ENCODE measurements around the gene TRABD2B. TPM values are rescaled to one million over a fixed set of nuclear protein-coding genes. Genes with fewer than 3 reads are reported as not detected.

The TRABD2B gene
- total RNA-seq, 1 experiment from 2014 or later = 10.3 TPM

DNA sequence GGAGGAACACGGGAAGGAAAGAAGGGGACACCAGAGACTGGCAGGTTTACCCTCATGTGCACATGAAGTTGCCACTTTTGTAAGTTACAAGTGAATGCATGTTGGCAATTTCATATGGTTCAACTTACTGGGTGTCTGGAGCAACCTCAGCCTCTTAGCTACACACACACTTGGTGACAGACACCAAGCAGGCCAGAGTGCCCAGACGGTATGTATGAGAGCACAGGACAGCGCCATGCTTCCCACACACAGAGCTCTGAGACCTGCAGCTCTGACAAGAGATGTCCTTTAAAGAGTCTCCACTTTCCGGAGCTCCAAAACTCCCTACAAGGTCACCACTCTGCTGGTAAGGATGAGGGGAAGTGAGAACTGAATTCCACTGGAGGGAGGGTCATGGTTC, 1.9 kb upstream of the TRABD2B start (continued):
- TF ChIP-seq, protein P1, sequence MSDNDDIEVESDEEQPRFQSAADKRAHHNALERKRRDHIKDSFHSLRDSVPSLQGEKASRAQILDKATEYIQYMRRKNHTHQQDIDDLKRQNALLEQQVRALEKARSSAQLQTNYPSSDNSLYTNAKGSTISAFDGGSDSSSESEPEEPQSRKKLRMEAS (CRISPR knock-in tag; IDR thresholded peaks at IDR 0.05) = no peak

DNA sequence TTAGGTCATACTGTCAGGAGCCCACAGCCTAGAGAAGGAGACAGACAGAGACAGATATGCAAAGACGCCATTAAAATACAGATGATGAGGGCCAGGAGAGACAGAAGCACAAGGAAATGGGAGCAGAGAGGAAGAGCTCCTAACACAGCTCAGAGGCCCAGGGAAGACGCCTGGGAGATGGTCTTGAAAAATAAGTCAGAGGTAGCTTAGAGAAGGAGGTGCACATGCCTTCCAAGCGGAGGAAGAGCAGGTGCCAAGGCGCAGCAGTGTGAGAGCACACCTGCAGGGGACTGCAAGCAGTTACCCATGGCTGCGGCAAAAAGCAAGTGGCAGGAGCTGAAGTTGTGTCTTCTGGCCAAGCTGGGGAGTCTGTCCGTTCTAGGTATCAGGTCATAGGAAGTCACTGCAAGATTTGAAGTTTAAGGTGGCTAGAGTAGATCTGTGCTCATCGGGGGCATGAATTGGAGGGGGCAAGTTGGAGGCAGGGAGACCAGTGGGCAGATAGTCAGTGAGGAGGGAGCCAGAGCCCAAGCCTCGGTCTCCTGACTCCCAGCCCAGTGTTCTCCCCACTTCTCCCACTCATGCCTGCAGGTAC, 1.3 kb upstream of the TRABD2B start:
- TF ChIP-seq RORB (CRISPR knock-in tag; IDR thresholded peaks at IDR 0.05) (no peak), TEAD4 (CRISPR knock-in tag; IDR thresholded peaks at IDR 0.05) (no peak), ELF4 (CRISPR knock-in tag; IDR thresholded peaks at IDR 0.05; ENCODE audit: low read depth) (no peak), MYBL2 (CRISPR knock-in tag; IDR thresholded peaks at IDR 0.05) (no peak), ZBTB21 (CRISPR knock-in tag; IDR thresholded peaks at IDR 0.05; ENCODE audit: borderline replicate concordance) (no peak), FOXP1 (CRISPR knock-in tag; IDR thresholded peaks at IDR 0.05; ENCODE audit: borderline replicate concordance) (no peak), NR3C1 (CRISPR knock-in tag; conservative IDR thresholded peaks at IDR 0.05; ENCODE audit: low read depth) (no peak), CBFB (CRISPR knock-in tag; IDR thresholded peaks at IDR 0.05; ENCODE audit: low read depth) (no peak), CREM (CRISPR knock-in tag; IDR thresholded peaks at IDR 0.05) (no peak), SOX15 (CRISPR knock-in tag; IDR thresholded peaks at IDR 0.05) (no peak)
- TF ChIP-seq, protein P2, sequence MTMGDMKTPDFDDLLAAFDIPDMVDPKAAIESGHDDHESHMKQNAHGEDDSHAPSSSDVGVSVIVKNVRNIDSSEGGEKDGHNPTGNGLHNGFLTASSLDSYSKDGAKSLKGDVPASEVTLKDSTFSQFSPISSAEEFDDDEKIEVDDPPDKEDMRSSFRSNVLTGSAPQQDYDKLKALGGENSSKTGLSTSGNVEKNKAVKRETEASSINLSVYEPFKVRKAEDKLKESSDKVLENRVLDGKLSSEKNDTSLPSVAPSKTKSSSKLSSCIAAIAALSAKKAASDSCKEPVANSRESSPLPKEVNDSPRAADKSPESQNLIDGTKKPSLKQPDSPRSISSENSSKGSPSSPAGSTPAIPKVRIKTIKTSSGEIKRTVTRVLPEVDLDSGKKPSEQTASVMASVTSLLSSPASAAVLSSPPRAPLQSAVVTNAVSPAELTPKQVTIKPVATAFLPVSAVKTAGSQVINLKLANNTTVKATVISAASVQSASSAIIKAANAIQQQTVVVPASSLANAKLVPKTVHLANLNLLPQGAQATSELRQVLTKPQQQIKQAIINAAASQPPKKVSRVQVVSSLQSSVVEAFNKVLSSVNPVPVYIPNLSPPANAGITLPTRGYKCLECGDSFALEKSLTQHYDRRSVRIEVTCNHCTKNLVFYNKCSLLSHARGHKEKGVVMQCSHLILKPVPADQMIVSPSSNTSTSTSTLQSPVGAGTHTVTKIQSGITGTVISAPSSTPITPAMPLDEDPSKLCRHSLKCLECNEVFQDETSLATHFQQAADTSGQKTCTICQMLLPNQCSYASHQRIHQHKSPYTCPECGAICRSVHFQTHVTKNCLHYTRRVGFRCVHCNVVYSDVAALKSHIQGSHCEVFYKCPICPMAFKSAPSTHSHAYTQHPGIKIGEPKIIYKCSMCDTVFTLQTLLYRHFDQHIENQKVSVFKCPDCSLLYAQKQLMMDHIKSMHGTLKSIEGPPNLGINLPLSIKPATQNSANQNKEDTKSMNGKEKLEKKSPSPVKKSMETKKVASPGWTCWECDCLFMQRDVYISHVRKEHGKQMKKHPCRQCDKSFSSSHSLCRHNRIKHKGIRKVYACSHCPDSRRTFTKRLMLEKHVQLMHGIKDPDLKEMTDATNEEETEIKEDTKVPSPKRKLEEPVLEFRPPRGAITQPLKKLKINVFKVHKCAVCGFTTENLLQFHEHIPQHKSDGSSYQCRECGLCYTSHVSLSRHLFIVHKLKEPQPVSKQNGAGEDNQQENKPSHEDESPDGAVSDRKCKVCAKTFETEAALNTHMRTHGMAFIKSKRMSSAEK (CRISPR knock-in tag; IDR thresholded peaks at IDR 0.05; ENCODE audit: borderline replicate concordance) = no peak
- TF ChIP-seq, protein P3, sequence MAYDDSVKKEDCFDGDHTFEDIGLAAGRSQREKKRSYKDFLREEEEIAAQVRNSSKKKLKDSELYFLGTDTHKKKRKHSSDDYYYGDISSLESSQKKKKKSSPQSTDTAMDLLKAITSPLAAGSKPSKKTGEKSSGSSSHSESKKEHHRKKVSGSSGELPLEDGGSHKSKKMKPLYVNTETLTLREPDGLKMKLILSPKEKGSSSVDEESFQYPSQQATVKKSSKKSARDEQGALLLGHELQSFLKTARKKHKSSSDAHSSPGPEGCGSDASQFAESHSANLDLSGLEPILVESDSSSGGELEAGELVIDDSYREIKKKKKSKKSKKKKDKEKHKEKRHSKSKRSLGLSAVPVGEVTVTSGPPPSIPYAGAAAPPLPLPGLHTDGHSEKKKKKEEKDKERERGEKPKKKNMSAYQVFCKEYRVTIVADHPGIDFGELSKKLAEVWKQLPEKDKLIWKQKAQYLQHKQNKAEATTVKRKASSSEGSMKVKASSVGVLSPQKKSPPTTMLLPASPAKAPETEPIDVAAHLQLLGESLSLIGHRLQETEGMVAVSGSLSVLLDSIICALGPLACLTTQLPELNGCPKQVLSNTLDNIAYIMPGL (CRISPR knock-in tag; IDR thresholded peaks at IDR 0.05) = no peak
- TF ChIP-seq, protein P4, sequence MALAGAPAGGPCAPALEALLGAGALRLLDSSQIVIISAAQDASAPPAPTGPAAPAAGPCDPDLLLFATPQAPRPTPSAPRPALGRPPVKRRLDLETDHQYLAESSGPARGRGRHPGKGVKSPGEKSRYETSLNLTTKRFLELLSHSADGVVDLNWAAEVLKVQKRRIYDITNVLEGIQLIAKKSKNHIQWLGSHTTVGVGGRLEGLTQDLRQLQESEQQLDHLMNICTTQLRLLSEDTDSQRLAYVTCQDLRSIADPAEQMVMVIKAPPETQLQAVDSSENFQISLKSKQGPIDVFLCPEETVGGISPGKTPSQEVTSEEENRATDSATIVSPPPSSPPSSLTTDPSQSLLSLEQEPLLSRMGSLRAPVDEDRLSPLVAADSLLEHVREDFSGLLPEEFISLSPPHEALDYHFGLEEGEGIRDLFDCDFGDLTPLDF (CRISPR knock-in tag; IDR thresholded peaks at IDR 0.05) = no peak
- ChIA-PET CTCF (interaction anchor here (0.6 to 5.4 kb wide), 29 partner anchors 9 to 426 kb away, joined by 3 to 78 read pairs (median 5); no protein-coding TSS in a partner anchor), POLR2A (no interaction called here)
- no peak overlapping the region for H3K27ac Mint-ChIP-seq
- no peaks in the 10 kb centered on the region for H3K9me3 Mint-ChIP-seq
- H3K4me1 Mint-ChIP-seq = peaks cover 52% of the 10 kb centered on the region
- H3K36me3 Mint-ChIP-seq = peaks cover 10% of the 10 kb centered on the region; the same call in 1 of the 2 replicates
- H3K4me3 Mint-ChIP-seq = peak overlapping the region; percentile 66; the same call in 1 of the 2 replicates
- peaks cover 32% of the 10 kb centered on the region for H3K27me3 Mint-ChIP-seq (ENCODE audit: low read depth)
- DNase-seq (ENCODE audit: low spot score) (no peak), ATAC-seq (no peak)

DNA sequence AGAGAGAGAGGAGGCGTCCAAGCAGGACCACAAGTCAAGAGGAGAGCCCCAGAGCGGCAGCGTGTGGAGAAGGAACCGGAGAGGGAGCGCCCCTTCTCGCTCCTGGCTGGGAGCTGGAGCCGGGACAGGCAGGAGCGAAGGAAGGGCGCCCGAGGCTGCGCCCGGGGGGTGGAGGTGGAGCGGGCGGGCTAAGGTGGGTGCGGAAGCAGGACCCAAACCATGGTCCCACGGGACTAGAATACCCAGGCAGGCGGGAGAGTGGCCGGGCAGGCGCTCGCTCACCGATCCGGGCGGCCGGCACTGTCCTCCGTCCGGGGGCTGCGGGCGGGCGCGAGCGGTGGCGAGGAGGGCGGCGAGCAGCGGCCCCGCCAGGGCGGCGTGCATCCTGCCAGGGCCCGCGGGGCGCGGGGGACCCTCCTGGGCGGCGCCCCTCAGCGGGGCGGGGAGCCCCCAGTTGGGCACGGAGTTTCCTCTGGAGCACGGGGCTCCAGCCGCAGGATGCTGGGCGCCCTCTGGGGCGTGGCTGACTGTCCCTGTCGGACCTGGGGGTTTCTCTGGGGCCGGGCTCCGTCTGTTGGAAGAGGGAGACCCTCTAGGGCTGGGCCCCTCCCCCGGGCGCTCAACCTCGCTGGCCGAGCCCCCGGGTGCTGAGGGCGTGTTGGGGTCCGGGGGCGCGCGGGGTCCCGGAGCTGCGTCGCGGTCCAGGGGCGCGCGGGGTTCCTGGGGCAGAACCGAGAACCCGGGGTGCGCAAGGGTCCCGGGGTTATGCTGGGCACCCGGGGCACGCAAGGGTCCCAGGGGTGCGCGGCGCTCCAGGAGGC, 569 bp downstream of the TRABD2B start:
- CTCF ChIA-PET = interaction anchor here (0.5 to 5.4 kb wide), 26 partner anchors 10 to 271 kb away, joined by 3 to 78 read pairs (median 8); no protein-coding TSS in a partner anchor
- H3K4me1 Mint-ChIP-seq = peaks cover 58% of the 10 kb centered on the region
- TF ChIP-seq, protein P5, sequence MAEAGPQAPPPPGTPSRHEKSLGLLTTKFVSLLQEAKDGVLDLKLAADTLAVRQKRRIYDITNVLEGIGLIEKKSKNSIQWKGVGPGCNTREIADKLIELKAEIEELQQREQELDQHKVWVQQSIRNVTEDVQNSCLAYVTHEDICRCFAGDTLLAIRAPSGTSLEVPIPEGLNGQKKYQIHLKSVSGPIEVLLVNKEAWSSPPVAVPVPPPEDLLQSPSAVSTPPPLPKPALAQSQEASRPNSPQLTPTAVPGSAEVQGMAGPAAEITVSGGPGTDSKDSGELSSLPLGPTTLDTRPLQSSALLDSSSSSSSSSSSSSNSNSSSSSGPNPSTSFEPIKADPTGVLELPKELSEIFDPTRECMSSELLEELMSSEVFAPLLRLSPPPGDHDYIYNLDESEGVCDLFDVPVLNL (CRISPR knock-in tag; IDR thresholded peaks at IDR 0.05; ENCODE audit: borderline replicate concordance, low read depth) = no peak
- TF ChIP-seq, protein P4 (CRISPR knock-in tag; IDR thresholded peaks at IDR 0.05) = no peak
- TF ChIP-seq NFYB (CRISPR knock-in tag; conservative IDR thresholded peaks at IDR 0.05; ENCODE audit: low read depth) (no peak), ZNF671 (CRISPR knock-in tag; IDR thresholded peaks at IDR 0.05) (no peak), NR3C1 (CRISPR knock-in tag; conservative IDR thresholded peaks at IDR 0.05; ENCODE audit: low read depth) (no peak), MYBL2 (CRISPR knock-in tag; IDR thresholded peaks at IDR 0.05) (0 out of 2 replicates have a peak, but pooled peaks have one; percentile 17), SOX15 (CRISPR knock-in tag; IDR thresholded peaks at IDR 0.05) (no peak)
- TF ChIP-seq, protein P6, sequence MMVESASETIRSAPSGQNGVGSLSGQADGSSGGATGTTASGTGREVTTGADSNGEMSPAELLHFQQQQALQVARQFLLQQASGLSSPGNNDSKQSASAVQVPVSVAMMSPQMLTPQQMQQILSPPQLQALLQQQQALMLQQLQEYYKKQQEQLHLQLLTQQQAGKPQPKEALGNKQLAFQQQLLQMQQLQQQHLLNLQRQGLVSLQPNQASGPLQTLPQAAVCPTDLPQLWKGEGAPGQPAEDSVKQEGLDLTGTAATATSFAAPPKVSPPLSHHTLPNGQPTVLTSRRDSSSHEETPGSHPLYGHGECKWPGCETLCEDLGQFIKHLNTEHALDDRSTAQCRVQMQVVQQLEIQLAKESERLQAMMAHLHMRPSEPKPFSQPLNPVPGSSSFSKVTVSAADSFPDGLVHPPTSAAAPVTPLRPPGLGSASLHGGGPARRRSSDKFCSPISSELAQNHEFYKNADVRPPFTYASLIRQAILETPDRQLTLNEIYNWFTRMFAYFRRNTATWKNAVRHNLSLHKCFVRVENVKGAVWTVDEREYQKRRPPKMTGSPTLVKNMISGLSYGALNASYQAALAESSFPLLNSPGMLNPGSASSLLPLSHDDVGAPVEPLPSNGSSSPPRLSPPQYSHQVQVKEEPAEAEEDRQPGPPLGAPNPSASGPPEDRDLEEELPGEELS (CRISPR knock-in tag; IDR thresholded peaks at IDR 0.05) = no peak

More for the DNA sequence above, 569 bp downstream of the TRABD2B start:
- ATAC-seq = peak; percentile 14
- peaks cover 20% of the 10 kb centered on the region for H3K36me3 Mint-ChIP-seq
- H3K27ac Mint-ChIP-seq = peak overlapping the region; percentile 50
- peaks cover 32% of the 10 kb centered on the region for H3K27me3 Mint-ChIP-seq (ENCODE audit: low read depth)
- H3K9me3 Mint-ChIP-seq = no peaks in the 10 kb centered on the region
- DNase-seq (ENCODE audit: low spot score) = peak; percentile 39
- POLR2A ChIA-PET = interaction anchor here (0.8 kb wide), 1 partner anchor 59 kb away, joined by 3 read pairs; no protein-coding TSS in a partner anchor
- H3K4me3 Mint-ChIP-seq = peak overlapping the region; percentile 88

Data from WTC11 (cell line).